ENCODE measurements around the gene MTX1.

GRCh38 chr1:155169541-155169940 is 39.0 kb upstream of the MTX1 start:
- TF ChIP-seq CTCF (conservative IDR thresholded peaks at IDR 0.05; ENCODE audit: low read depth, low read length) (no peak), RCOR1 (IDR thresholded peaks at IDR 0.05; ENCODE audit: insufficient replicate concordance, low read length) (no peak), CEBPB (IDR thresholded peaks at IDR 0.05; ENCODE audit: low read depth, low read length) (no peak)
